Activated B cell treated with CpG ODN at 0.5 μM for 24 hours (primary cell): Measurements from ENCODE around the gene NLRC5. TPM values are rescaled to one million over a fixed set of nuclear protein-coding genes. Genes with fewer than 3 reads are reported as not detected.

Experiments used
- ATAC-seq: fragments of 200-7000 bp; cut with Tn5 transposase; one replicate; pipeline ENCODE4 v1.10.0; 2021; ENCODE audit warnings: low read depth, mild to moderate bottlenecking, moderate library complexity
- CTCF ChIA-PET: fragments of 350-600 bp; sonication (Branson Sonifier 250); formaldehyde crosslinking; loops from one replicate; lab custom pipeline; 2021; ENCODE audit warnings: antibody characterized with exemption; lab: Charles Lee
- POLR2A ChIA-PET: fragments of 350-600 bp; sonication (Branson Sonifier 250); formaldehyde crosslinking; loops from one replicate; lab custom pipeline; 2021; ENCODE audit warnings: antibody characterized with exemption; lab: Charles Lee
- DNase-seq: peaks from one replicate; pipeline ENCODE4 v3.0.0; 2022
- H3K27ac Mint-ChIP-seq: one replicate; pipeline ENCODE4 v1.8.0; 2020; ENCODE audit warnings: mixed read lengths
- H3K27me3 Mint-ChIP-seq: one replicate; pipeline ENCODE4 v1.8.0; 2021; ENCODE audit warnings: mixed read lengths
- H3K36me3 Mint-ChIP-seq: one replicate; pipeline ENCODE4 v1.8.0; 2021; ENCODE audit warnings: low read depth, mixed read lengths
- H3K4me1 Mint-ChIP-seq: one replicate; pipeline ENCODE4 v1.8.0; 2021; ENCODE audit warnings: mixed read lengths
- H3K4me3 Mint-ChIP-seq: one replicate; pipeline ENCODE4 v1.8.0; 2020; ENCODE audit warnings: mild to moderate bottlenecking, mixed read lengths
- H3K9me3 Mint-ChIP-seq: one replicate; pipeline ENCODE4 v1.8.0; 2020; ENCODE audit warnings: mixed read lengths
- CTCF ChIP-seq: fragments of 200-600 bp; IDR thresholded peaks from one replicate; pipeline ENCODE4 v1.8.0; 2022; ENCODE audit warnings: antibody characterized with exemption, mild to moderate bottlenecking
- intact Hi-C: fragments of 100-400 bp; cut with micrococcal nuclease; formaldehyde crosslinking; loops from one replicate; pipeline ENCODE4 v1.15.1; 2024
- total RNA-seq: library from RNA; stranded (reverse); gene quantifications from 2 replicates; pipeline ENCODE4 v1.2.3, GENCODE V29; 2022

Gene NLRC5
- total RNA-seq, 1 donor from 2014 or later, result 372 TPM

GRCh38 chr16:57081744-57082143 lies 92.4 kb downstream of the NLRC5 start:
- Mint-ChIP-seq H3K9me3 (no peaks in the 10 kb centered on the region), H3K36me3 (peaks cover 43% of the 10 kb centered on the region), H3K27ac (no peak overlapping the region), H3K4me1 (peaks cover 8% of the 10 kb centered on the region), H3K4me3 (no peak overlapping the region), H3K27me3 (no peaks in the 10 kb centered on the region)
- no peak for TF ChIP-seq CTCF
- DNase-seq, result no peak
- intact Hi-C loops, result loop anchor here (5.0 kb wide), 1 partner anchor 39 kb away; no protein-coding TSS in a partner anchor
- POLR2A ChIA-PET, result no interaction called here
- no peak for ATAC-seq
- CTCF ChIA-PET, result interaction anchor here (4.9 kb wide), 1 partner anchor 117 kb away, joined by 32 read pairs; no protein-coding TSS in a partner anchor

- intact Hi-C loops, result loop anchor here (5.0 kb wide), 1 partner anchor 40 kb away; no protein-coding TSS in a partner anchor
- H3K27me3 Mint-ChIP-seq, result no peaks in the 10 kb centered on the region
- DNase-seq (no peak), ATAC-seq (no peak)
- no peak overlapping the region for H3K27ac Mint-ChIP-seq
- no peak overlapping the region for H3K4me3 Mint-ChIP-seq
- no peak for TF ChIP-seq CTCF
- peaks cover 37% of the 10 kb centered on the region for H3K36me3 Mint-ChIP-seq
- ChIA-PET CTCF (interaction anchor here (0.9 to 4.9 kb wide), 5 partner anchors 11 to 437 kb away, joined by 3 to 32 read pairs (median 4); partner anchors contain the start of gene CPNE2), POLR2A (interaction anchor here (0.6 to 1.5 kb wide), 3 partner anchors 9 to 163 kb away, joined by 3 read pairs; partner anchors contain the start of gene ARL2BP)
- no peaks in the 10 kb centered on the region for H3K9me3 Mint-ChIP-seq
- peaks cover 8% of the 10 kb centered on the region for H3K4me1 Mint-ChIP-seq
Measured at GRCh38 chr16:57082664-57083063, 93.3 kb downstream of the NLRC5 start.

- DNase-seq (no peak), ATAC-seq (no peak)
- Mint-ChIP-seq H3K27ac (peak overlapping the region; percentile 57), H3K36me3 (peaks cover 33% of the 10 kb centered on the region), H3K27me3 (no peaks in the 10 kb centered on the region), H3K4me3 (no peak overlapping the region), H3K9me3 (no peaks in the 10 kb centered on the region), H3K4me1 (peaks cover 8% of the 10 kb centered on the region)
- POLR2A ChIA-PET, result interaction anchor here (1.5 kb wide), 1 partner anchor 162 kb away, joined by 3 read pairs; the partner anchor contains the start of gene ARL2BP
- no peak for TF ChIP-seq CTCF
- CTCF ChIA-PET, result interaction anchor here (0.8 to 4.9 kb wide), 17 partner anchors 10 to 436 kb away, joined by 3 to 32 read pairs (median 4); partner anchors contain the start of genes CETP and CPNE2
- intact Hi-C loops, result loop anchor here (1.0 to 5.0 kb wide), 5 partner anchors 41 to 333 kb away; no protein-coding TSS in a partner anchor
Measured at GRCh38 chr16:57083485-57084126, 94.2 kb downstream of the NLRC5 start.

- DNase-seq (peak; percentile 50), ATAC-seq (peak; percentile 89)
- Mint-ChIP-seq H3K27ac (peak overlapping the region; percentile 57), H3K36me3 (peaks cover 31% of the 10 kb centered on the region), H3K4me3 (no peak overlapping the region), H3K4me1 (peaks cover 8% of the 10 kb centered on the region), H3K9me3 (no peaks in the 10 kb centered on the region), H3K27me3 (no peaks in the 10 kb centered on the region)
- CTCF ChIA-PET, result interaction anchor here (0.7 to 4.9 kb wide), 17 partner anchors 9 to 435 kb away, joined by 3 to 32 read pairs (median 4); partner anchors contain the start of genes CETP and CPNE2
- POLR2A ChIA-PET, result interaction anchor here (1.0 kb wide), 1 partner anchor 151 kb away, joined by 3 read pairs; no protein-coding TSS in a partner anchor
- peak; percentile 77 for TF ChIP-seq CTCF
- intact Hi-C loops, result loop anchor here (1.0 to 5.0 kb wide), 5 partner anchors 42 to 332 kb away; no protein-coding TSS in a partner anchor
Measured at GRCh38 chr16:57084257-57084770, 95.0 kb downstream of the NLRC5 start.
